ENCODE data around the gene DNAAF5.
A peak's percentile ranks its signal among the peaks of the same experiment; 100 is the strongest.

DNAAF5 gene

GRCh38 chr7:748446-748845 lies 21.9 kb downstream of the DNAAF5 start:
- DNase-seq, result no peak

DNA sequence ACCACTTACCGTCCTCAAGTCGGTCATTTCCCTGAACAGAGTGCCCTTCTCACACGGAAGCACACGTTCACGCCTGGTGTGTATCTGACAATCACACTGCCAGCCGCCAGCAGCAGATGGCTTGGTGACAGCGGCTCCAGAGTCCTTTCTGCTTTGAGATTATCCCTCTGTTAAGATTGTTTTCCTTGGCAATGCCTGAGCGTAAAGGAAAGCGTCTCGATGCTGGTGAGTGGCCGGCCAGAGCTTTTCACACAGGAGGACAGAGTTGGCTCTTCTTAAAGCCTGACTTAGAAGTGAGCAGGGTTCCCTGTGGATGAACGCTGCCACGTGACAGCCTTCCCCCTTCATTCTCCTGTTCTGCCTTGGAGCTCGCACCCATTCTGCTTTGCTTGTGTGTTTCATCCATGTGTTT lies 22.6 kb downstream of the DNAAF5 start:
- DNase-seq, result no peak

GRCh38 chr7:750111-750905 lies 23.8 kb downstream of the DNAAF5 start:
- DNase-seq, result peak; percentile 8

DNA sequence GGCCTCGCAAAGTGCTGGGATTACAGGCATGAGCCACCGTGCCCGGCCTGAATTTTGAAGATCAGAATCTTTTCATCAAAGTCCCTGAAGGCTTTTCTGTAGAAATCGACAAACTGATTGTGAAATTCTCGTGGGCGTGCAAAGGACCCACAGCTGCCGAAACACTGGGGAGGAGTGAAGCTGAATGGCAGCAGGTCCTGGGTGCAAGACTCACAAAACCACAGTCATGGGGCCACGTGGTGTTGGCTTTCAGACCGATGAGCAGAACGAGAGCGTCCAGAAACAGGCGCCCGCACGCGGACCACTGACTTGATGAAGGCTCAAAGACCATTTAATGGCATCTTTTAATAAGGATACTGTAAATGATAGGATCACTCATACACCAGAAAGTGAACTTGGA lies 25.3 kb downstream of the DNAAF5 start:
- DNase-seq, result peak; percentile 2

DNA sequence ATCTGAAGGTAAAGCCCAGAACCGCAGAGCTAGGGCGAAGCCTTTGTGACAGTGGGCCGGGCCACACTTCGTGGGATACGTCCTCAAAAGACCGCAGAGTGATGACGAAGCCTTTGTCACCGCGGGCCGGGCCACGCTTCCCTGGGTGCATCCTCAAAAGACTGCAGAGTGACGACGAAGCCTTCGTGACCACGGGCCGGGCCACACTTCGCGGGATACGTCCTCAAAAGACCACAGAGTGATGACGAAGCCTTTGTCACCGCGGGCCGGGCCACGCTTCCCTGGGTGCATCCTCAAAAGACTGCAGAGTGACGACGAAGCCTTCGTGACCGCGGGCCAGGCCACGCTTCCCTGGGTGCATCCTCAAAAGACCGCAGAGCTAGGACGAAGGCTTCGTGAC lies 25.8 kb downstream of the DNAAF5 start:
- DNase-seq, result peak; percentile 11

DNA sequence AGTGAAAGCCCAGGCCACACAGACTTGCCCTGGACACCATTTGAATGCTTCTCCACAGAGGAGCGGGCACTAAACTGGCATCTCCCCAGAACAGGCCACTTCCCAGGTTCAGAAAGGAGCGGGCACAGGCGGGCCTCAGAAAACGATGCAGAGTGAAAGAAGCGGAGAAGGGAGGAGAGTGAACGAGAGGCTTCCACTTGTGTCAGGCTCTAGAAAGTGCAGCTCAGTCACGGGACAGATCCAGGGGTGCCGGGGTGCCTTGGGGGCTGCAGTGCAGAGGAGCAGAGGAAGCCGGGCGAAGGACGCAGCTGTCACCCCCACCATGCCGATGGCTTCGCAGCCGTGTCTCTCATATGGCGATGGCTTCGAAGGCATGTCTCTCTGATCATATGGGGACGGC lies 26.7 kb downstream of the DNAAF5 start:
- DNase-seq, result no peak

DNA sequence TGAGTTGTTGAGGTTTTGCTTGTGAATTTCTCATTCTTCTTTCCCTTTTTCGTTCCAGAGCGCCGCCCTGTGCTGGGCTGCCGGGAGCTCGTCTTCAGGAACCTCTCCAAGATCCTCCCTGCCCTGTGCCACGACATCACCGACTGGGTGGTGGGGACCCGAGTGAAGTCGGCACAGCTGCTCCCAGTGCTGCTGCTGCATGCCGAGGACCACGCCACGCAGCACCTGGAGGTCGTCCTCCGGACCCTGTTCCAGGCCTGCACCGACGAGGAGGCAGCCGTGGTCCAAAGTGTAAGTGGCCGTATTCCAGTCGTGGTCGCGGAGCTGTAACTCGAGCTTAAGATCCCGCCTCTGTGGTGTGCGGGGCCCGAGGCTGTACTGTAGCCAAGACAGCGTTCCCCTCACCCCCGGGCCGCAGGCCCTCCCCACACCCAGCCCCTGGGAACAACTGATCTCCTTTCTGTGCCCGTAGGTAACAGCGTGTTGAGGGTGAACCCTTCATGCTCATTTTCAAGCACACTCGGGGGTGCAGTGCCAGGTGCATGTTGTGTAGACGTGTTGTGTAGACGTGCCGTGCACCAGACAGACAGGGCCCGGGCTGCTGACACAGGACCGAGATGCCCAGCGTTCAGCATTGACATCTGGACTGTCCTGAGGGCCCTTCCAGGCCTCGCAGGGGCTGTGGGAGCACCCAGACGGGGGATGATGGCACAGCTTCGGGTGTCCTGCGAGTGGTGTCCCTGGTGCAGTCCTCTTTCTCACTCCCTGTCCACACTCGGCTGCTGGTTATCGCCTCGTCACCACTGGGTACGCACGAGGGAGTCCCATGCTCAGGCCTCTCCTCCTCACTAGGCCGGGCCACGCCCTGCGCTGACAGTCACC lies 28.3 kb downstream of the DNAAF5 start:
- peak; percentile 10 for DNase-seq

GRCh38 chr7:755413-755805 lies 28.9 kb downstream of the DNAAF5 start:
- no peak for DNase-seq

- DNase-seq, result peak; percentile 14
Measured at GRCh38 chr7:756231-756927, 29.9 kb downstream of the DNAAF5 start.

DNA sequence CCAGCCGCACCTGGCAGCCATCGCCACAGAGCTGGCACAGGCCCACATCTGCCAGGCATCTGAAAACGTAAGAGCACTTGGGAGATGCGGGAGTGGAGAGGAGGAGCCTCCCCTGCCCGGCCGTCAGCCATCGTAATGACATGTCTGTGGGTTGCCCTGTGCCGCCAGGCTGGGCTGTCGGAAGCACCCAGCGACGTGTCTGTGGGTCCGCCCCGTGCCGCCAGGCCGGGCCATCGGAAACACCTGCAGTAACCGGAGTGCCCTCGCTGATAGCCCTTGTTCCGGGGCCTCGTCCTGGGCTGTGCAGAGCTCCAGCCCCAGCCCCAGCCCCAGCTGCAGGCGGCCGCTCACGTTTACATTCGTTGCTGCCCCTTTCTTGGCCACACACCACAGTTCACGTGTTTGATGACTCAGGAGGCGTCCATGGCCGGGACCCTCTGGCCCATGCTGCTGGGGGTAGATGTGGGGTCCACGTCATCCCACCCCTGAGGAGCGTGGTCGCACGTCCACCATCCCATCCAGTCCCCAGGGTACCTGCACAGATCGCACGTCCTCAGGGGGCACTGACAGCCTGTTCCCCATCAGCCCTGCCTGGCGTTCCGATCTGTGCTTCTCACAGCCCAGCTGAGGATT lies 30.5 kb downstream of the DNAAF5 start:
- peak; percentile 7 for DNase-seq

DNA sequence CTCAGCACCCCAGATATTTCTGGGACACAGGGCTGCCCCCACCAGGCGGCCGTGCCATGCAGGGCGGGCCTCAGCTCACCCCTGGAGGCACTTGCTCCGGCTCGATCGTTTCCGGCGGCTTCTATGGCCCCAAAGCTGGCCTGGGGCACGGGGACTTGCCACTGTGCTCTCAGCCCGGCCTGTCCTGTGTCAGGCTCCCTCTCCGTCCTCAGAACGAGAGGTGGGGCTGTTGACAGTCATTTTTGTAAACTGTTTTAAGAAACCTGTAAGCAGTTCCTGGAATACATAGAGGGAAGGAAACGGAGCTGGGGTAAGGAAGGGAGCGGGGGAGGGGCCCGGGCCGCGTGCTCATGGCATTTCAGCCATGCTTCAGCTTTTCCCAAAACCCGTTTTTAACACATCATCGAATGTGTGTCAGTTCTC lies 31.3 kb downstream of the DNAAF5 start:
- peak; percentile 9 for DNase-seq

DNA sequence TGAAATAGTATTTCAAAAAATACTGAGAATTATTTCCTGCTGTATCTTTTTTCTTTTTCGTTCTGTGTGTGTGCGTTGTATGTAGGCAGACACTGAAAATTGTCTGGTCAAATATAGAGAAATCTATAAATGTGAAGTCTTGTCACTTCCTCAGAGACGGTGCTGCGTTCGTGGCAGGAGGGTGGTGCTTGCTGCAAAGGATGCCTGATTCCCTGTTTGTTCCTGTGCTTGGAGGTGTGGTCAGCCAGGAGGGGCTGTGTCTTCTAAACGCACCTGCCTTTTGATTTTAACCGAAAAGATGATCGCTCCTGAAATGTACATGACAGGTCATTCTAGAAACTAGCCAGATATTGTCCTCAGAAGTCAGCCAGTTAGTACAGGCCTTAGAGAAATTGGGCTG lies 33.1 kb downstream of the DNAAF5 start:
- DNase-seq, result no peak

DNA sequence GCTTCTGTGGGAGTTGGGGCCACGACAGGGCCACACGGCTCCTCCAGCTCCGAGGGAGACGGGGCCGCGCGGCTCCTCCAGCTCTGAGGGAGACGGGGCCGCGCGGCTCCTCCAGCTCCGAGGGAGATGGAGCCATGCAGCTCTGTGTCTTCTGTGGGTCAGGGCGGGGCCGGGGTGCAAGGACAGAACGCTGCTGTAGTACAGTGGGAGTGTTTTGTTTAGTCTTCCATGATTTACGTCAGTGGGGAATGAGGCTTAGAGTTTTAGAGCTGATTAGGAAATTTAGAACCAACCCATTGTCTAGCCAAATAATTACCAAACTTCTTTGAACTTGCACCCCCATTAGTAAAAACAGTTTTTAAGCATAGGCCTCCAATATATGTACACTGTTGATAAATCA lies 33.5 kb downstream of the DNAAF5 start:
- DNase-seq, result no peak

DNA sequence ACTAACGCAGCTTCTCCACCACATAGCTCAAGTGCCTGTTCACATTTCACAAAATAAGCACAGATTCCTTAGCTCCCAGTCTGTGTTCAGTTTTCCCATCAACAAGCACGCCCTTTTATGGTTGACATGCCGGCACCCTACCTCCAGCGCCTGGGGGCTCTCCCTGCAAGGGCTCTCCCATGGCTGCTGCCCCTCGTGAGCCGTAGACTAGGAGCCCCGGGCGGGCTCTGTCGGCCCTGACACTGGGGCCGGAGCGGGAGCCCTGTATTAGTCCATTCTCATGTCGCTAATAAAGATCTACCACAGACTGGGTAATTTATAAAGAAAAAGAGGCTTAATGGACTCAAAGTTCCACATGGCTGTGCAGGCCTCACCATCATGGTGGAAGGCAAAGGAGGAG lies 34.6 kb downstream of the DNAAF5 start:
- no peak for DNase-seq

GRCh38 chr7:761631-762030 lies 35.1 kb downstream of the DNAAF5 start:
- DNase-seq, result no peak

DNA sequence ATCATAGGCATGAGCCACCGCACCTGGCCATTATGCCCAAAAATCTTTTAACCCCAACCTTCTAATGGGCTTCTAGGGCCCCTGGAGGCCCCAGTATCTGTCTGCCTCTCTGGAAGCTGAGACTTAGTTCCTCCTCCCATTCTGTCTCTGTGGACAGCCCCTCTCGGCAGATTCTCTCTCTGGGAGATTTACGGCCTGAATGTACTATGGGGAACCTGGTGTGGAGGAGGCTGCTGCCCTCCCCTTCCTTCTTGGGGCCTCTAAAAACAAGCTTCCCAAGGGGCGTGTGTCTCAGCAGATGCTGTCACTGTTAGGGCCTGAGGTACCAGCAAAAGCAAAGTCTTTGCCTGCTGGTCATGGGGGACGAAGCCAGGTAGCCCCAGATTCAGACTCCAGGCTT lies 36.4 kb downstream of the DNAAF5 start:
- no peak for DNase-seq

DNA sequence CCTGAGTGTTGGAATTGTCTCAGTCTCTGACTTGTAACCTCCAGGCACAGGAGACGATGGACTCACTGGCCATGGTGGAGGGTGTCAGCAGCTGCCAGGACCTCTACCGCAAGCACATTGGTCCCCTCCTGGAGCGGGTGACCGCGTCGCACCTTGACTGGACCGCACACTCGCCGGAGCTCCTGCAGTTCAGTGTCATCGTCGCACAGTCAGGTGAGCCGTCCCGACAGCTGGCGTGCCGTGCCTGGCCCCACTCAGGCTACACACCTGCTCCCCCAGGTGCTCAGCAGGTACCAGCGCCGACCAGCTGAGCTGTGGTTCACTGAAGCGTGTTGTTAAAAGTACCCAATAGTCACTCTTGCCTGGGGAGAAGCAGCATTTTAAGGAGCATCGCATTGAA lies 37.3 kb downstream of the DNAAF5 start:
- DNase-seq, result no peak

DNA sequence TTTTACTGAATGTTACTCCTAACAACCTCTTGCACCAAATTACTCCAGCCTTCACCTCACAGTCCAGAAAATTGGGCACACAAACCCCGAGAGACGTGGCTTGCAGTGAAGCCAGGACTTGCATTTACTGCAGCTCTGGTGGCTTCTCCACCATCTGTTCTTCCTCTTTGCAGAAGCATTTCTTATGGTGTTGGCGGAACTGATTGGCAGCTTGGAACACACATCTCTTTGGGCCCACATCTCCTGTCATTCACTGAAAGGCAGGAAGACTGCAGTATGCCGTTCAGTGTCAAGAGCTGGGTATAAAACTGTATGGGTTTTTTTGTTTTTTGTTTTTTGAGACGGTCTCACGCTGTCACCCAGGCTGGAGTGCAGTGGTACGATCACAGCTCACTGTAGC lies 38.9 kb downstream of the DNAAF5 start:
- DNase-seq, result no peak

GRCh38 chr7:767580-767940 lies 41.1 kb downstream of the DNAAF5 start:
- no peak for DNase-seq

- DNase-seq, result no peak
Measured at GRCh38 chr7:767941-768731, 41.6 kb downstream of the DNAAF5 start.

DNA sequence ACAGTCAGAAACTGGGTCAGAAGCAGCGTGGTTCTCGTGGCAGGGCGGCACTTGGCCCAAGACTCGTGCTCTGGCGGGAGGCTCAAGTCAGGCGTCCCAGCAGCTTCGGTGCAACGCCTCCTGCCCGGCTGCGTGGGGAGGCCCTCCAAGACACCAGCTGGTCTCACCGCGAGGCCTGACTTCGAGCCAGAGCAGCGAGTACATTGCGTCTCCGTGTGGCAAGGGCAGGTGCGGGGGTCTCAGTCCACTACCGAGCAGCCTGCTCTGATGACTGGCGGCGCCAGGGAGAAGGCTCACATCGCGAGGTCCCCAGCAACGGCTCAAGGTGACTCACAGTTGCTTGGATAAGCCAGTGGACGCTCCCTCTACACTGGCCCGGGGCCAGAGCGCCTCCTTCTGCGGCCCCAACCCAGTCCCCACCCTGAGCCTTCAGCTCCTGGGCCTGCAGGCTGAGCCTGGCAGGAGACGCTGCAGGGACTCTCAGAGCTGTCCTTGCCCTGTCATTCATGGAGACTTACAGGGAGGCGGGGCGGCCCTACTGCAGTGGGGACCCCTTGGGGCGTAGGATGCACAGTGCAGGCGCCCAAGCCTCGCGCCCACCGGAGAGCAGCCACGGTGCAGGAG lies 42.5 kb downstream of the DNAAF5 start:
- no peak for DNase-seq

- no peak for DNase-seq
Measured at GRCh38 chr7:770336-770735, 43.8 kb downstream of the DNAAF5 start.

All from CD4-positive, alpha-beta T cell treated with Interleukin-15 for 1 hour (primary cell).